NCI-H69 (cell line): Measurements from ENCODE around the gene AP2B1.
"Not testable (repeated sequence)": the region's sequence is repeated elsewhere in the genome, so short reads cannot be mapped to it uniquely, and the experiment has no call there.

Experiments used
- DNase-seq: peaks from one replicate; lab custom pipeline; 2025; lab: John Stamatoyannopoulos, UW

The AP2B1 gene

GRCh38 chr17:35577830-35578196 lies 9.3 kb upstream of the AP2B1 start:
- peak; percentile 25 for DNase-seq

GRCh38 chr17:35578197-35578928 lies 8.8 kb upstream of the AP2B1 start, which contains the start of gene PEX12:
Gene PEX12 (minus strand): TSS chr17:35578571. CDS start chr17:35578021, 550 bp downstream.
- DNase-seq = peak; percentile 98

- DNase-seq = no peak
Measured at GRCh38 chr17:35578929-35579432, 8.1 kb upstream of the AP2B1 start.

GRCh38 chr17:35584061-35584460 lies 3.1 kb upstream of the AP2B1 start:
- DNase-seq = no peak

- DNase-seq = no peak
Measured at GRCh38 chr17:35586569-35587073, 501 bp upstream of the AP2B1 start.

- DNase-seq = peak; percentile 43
Measured at GRCh38 chr17:35588196-35588920, 1.2 kb downstream of the AP2B1 start.

GRCh38 chr17:35596072-35596471 lies 8.9 kb downstream of the AP2B1 start:
- DNase-seq = no peak

- DNase-seq = no peak
Measured at GRCh38 chr17:35596530-35597233, 9.6 kb downstream of the AP2B1 start.

- DNase-seq = no peak
Measured at GRCh38 chr17:35597604-35598003, 10.5 kb downstream of the AP2B1 start.

- DNase-seq = no peak
Measured at GRCh38 chr17:35603674-35604073, 16.6 kb downstream of the AP2B1 start.

- DNase-seq = no peak
Measured at GRCh38 chr17:35605678-35606077, 18.6 kb downstream of the AP2B1 start.

- no peak for DNase-seq
Measured at GRCh38 chr17:35607239-35607847, 20.2 kb downstream of the AP2B1 start.

- DNase-seq = no peak
Measured at GRCh38 chr17:35609831-35610230, 22.7 kb downstream of the AP2B1 start.

GRCh38 chr17:35610746-35611145 lies 23.6 kb downstream of the AP2B1 start:
- DNase-seq = not testable (repeated sequence)

GRCh38 chr17:35612924-35613521 lies 25.9 kb downstream of the AP2B1 start:
- peak; percentile 75 for DNase-seq

- DNase-seq = no peak
Measured at GRCh38 chr17:35614810-35615209, 27.7 kb downstream of the AP2B1 start.

GRCh38 chr17:35616536-35616935 lies 29.4 kb downstream of the AP2B1 start:
- no peak for DNase-seq

GRCh38 chr17:35617505-35617904 lies 30.4 kb downstream of the AP2B1 start:
- peak; percentile 70 for DNase-seq

GRCh38 chr17:35618628-35619027 lies 31.5 kb downstream of the AP2B1 start:
- peak; percentile 74 for DNase-seq

GRCh38 chr17:35621768-35622167 lies 34.6 kb downstream of the AP2B1 start:
- no peak for DNase-seq

GRCh38 chr17:35627417-35627816 lies 40.3 kb downstream of the AP2B1 start:
- no peak for DNase-seq
